ENCODE measurements around the gene AKR1B1. TPM values are rescaled to one million over a fixed set of nuclear protein-coding genes. Genes with fewer than 3 reads are reported as not detected.

AKR1B1 gene
- polyA plus RNA-seq, 1 of the 3 experiments (the other 2 are of a cell fraction) = 216 TPM

DNA sequence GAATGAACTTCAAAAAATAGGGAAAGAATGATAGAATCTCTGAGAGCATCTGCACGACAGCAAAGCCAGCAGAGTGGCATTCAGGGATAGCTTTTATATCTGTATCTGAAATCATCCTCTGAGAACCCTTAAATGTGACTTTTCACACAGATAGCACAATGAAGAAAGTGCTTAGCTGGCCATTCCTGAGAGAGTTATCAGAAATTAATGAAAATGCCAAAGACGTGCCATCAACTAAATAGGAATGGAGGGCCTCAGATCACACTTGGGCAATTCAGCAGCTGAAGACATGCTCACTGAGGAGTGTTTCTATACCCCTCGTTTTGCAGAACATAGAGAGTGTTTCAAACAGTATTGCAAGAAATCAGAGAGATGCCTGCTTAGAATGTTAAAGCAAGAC is 51.6 kb downstream of the AKR1B1 start:
- Histone ChIP-seq H2AFZ (ENCODE audit: low read depth) (no peak overlapping the region), H3K36me3 (replicated peaks in 1 of 2; ENCODE audit: control insufficient read depth in 1 of 2, insufficient read depth in 2 of 2, low read length in 1 of 2) (no peaks in the 10 kb centered on the region), H3F3A (replicated peaks; ENCODE audit: insufficient read depth) (no peaks in the 10 kb centered on the region), H3K4me1 (ENCODE audit: control insufficient read depth in 1 of 2, insufficient read depth in 2 of 2, low read depth in 1 of 2, low read length in 1 of 2) (no peaks in the 10 kb centered on the region), H3K4me2 (no peak overlapping the region), H3K27ac (ENCODE audit: low read depth in 2 of 2, low read length in 1 of 2) (no peak overlapping the region), H3K9me3 (no peaks in the 10 kb centered on the region), H3K9me2 (no peaks in the 10 kb centered on the region), H3K27me3 (ENCODE audit: insufficient read depth) (no peaks in the 10 kb centered on the region; the same call in 1 of the 2 replicates), H4K20me1 (ENCODE audit: insufficient read depth) (no peaks in the 10 kb centered on the region), H3K4me3 (ENCODE audit: low read depth in 2 of 2, low read length in 1 of 2) (no peak overlapping the region), H3K79me2 (ENCODE audit: insufficient read depth) (no peaks in the 10 kb centered on the region), H3K9ac (no peak overlapping the region)
- ChIA-PET POLR2A (no interaction called here), CTCF (interaction anchor here (0.6 to 0.7 kb wide), 3 partner anchors 201 to 397 kb away, joined by 3 read pairs; no protein-coding TSS in a partner anchor)
- DNase-seq = no peak
- WGBS (ENCODE audit: low lambda C conversion rate) = 51% methylated on average over 3 of the region's 3 CpGs
- TF ChIP-seq, protein P1, sequence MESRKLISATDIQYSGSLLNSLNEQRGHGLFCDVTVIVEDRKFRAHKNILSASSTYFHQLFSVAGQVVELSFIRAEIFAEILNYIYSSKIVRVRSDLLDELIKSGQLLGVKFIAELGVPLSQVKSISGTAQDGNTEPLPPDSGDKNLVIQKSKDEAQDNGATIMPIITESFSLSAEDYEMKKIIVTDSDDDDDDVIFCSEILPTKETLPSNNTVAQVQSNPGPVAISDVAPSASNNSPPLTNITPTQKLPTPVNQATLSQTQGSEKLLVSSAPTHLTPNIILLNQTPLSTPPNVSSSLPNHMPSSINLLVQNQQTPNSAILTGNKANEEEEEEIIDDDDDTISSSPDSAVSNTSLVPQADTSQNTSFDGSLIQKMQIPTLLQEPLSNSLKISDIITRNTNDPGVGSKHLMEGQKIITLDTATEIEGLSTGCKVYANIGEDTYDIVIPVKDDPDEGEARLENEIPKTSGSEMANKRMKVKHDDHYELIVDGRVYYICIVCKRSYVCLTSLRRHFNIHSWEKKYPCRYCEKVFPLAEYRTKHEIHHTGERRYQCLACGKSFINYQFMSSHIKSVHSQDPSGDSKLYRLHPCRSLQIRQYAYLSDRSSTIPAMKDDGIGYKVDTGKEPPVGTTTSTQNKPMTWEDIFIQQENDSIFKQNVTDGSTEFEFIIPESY (IDR thresholded peaks at IDR 0.05; ENCODE audit: borderline replicate concordance, low read depth) = no peak
- no peak for TF ChIP-seq TCF12 (IDR thresholded peaks at IDR 0.05)
- no peak for TF ChIP-seq FOSL2 (IDR thresholded peaks at IDR 0.05; ENCODE audit: borderline replicate concordance, low read depth)
- TF ChIP-seq, protein P2, sequence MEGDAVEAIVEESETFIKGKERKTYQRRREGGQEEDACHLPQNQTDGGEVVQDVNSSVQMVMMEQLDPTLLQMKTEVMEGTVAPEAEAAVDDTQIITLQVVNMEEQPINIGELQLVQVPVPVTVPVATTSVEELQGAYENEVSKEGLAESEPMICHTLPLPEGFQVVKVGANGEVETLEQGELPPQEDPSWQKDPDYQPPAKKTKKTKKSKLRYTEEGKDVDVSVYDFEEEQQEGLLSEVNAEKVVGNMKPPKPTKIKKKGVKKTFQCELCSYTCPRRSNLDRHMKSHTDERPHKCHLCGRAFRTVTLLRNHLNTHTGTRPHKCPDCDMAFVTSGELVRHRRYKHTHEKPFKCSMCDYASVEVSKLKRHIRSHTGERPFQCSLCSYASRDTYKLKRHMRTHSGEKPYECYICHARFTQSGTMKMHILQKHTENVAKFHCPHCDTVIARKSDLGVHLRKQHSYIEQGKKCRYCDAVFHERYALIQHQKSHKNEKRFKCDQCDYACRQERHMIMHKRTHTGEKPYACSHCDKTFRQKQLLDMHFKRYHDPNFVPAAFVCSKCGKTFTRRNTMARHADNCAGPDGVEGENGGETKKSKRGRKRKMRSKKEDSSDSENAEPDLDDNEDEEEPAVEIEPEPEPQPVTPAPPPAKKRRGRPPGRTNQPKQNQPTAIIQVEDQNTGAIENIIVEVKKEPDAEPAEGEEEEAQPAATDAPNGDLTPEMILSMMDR (IDR thresholded peaks at IDR 0.05) = no peak
- TF ChIP-seq, protein P3, sequence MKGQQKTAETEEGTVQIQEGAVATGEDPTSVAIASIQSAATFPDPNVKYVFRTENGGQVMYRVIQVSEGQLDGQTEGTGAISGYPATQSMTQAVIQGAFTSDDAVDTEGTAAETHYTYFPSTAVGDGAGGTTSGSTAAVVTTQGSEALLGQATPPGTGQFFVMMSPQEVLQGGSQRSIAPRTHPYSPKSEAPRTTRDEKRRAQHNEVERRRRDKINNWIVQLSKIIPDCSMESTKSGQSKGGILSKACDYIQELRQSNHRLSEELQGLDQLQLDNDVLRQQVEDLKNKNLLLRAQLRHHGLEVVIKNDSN (IDR thresholded peaks at IDR 0.05; ENCODE audit: borderline replicate concordance, low read depth) = no peak
- TF ChIP-seq NFIC (IDR thresholded peaks at IDR 0.05; ENCODE audit: borderline replicate concordance) = no peak
- TF ChIP-seq RFX5 (IDR thresholded peaks at IDR 0.05; ENCODE audit: low read length) = no peak
- TF ChIP-seq SMC3 (IDR thresholded peaks at IDR 0.05; ENCODE audit: low read depth, low read length) = no peak
- TF ChIP-seq TEAD4 (IDR thresholded peaks at IDR 0.05; ENCODE audit: borderline replicate concordance, insufficient read depth) = no peak
- no peak for TF ChIP-seq ELF1 (IDR thresholded peaks at IDR 0.05)
- no peak for TF ChIP-seq RAD21 (IDR thresholded peaks at IDR 0.05; ENCODE audit: low read length)
- TF ChIP-seq EZH2phosphoT487 (IDR thresholded peaks at IDR 0.05; ENCODE audit: borderline replicate concordance, low read depth) = no peak
- TF ChIP-seq MEF2A (IDR thresholded peaks at IDR 0.05; ENCODE audit: borderline replicate concordance, low read depth) = no peak
- TF ChIP-seq YY1 (IDR thresholded peaks at IDR 0.05; ENCODE audit: low read depth) = no peak

DNA sequence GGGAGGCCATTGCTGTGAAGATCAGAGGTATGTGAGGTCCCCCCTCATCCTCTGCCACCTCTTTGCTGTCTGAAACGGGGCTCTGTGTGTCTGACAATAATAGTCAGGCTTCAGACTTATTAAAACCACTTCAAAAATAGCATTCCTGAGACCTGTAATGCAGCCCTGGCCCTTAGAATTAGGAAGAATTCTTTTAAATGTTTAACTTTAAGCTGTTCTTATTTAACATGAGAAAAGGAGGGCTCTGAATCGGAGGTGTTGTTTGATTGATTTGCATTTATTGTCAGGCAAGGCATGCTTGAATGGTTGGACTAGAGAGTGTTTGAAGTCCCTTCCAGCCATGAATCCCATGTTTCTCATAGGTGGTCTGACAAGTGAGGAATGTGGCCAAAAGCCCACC is 52.5 kb downstream of the AKR1B1 start:
- H3K4me1 ChIP-seq (ENCODE audit: control insufficient read depth in 1 of 2, insufficient read depth in 2 of 2, low read depth in 1 of 2, low read length in 1 of 2) = no peaks in the 10 kb centered on the region
- no peak overlapping the region for H2AFZ ChIP-seq (ENCODE audit: low read depth)
- 22% methylated on average over 2 of the region's 2 CpGs for WGBS (ENCODE audit: low lambda C conversion rate)
- H3K27me3 ChIP-seq (ENCODE audit: insufficient read depth) = no peaks in the 10 kb centered on the region; the same call in 1 of the 2 replicates
- H3K9me2 ChIP-seq = no peaks in the 10 kb centered on the region
- no peaks in the 10 kb centered on the region for H3K79me2 ChIP-seq (ENCODE audit: insufficient read depth)
- POLR2A ChIA-PET = no interaction called here
- no peak overlapping the region for H3K4me3 ChIP-seq (ENCODE audit: low read depth in 2 of 2, low read length in 1 of 2)
- no peaks in the 10 kb centered on the region for H3K36me3 ChIP-seq (replicated peaks in 1 of 2; ENCODE audit: control insufficient read depth in 1 of 2, insufficient read depth in 2 of 2, low read length in 1 of 2)
- H3K9me3 ChIP-seq = no peaks in the 10 kb centered on the region
- CTCF ChIA-PET = interaction anchor here (1.0 kb wide), 1 partner anchor 26 kb away, joined by 3 read pairs; no protein-coding TSS in a partner anchor
- H3K9ac ChIP-seq = no peak overlapping the region
- H3K27ac ChIP-seq (ENCODE audit: low read depth in 2 of 2, low read length in 1 of 2) = no peak overlapping the region
- H3K4me2 ChIP-seq = no peak overlapping the region
- no peak for DNase-seq
- no peaks in the 10 kb centered on the region for H4K20me1 ChIP-seq (ENCODE audit: insufficient read depth)
- no peaks in the 10 kb centered on the region for H3F3A ChIP-seq (replicated peaks; ENCODE audit: insufficient read depth)
- TF ChIP-seq TCF12 (IDR thresholded peaks at IDR 0.05) (no peak), NFIC (IDR thresholded peaks at IDR 0.05; ENCODE audit: borderline replicate concordance) (no peak), MXI1 (IDR thresholded peaks at IDR 0.05; ENCODE audit: low read depth, low read length) (no peak), MEF2A (IDR thresholded peaks at IDR 0.05; ENCODE audit: borderline replicate concordance, low read depth) (no peak), SMC3 (IDR thresholded peaks at IDR 0.05; ENCODE audit: low read depth, low read length) (no peak), FOXM1 (IDR thresholded peaks at IDR 0.05; ENCODE audit: low read depth) (no peak), EZH2phosphoT487 (IDR thresholded peaks at IDR 0.05; ENCODE audit: borderline replicate concordance, low read depth) (no peak), FOXJ3 (CRISPR knock-in tag; IDR thresholded peaks at IDR 0.05) (no peak), EP300 (IDR thresholded peaks at IDR 0.05; ENCODE audit: borderline replicate concordance in 1 of 2, low read depth in 1 of 2, low read length in 1 of 2) (no peak), RAD21 (IDR thresholded peaks at IDR 0.05; ENCODE audit: low read length) (no peak), RCOR1 (IDR thresholded peaks at IDR 0.05; ENCODE audit: low read length) (no peak)
- TF ChIP-seq, protein P4, sequence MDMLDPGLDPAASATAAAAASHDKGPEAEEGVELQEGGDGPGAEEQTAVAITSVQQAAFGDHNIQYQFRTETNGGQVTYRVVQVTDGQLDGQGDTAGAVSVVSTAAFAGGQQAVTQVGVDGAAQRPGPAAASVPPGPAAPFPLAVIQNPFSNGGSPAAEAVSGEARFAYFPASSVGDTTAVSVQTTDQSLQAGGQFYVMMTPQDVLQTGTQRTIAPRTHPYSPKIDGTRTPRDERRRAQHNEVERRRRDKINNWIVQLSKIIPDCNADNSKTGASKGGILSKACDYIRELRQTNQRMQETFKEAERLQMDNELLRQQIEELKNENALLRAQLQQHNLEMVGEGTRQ (IDR thresholded peaks at IDR 0.05; ENCODE audit: borderline replicate concordance, low read depth, low read length) = no peak
- TF ChIP-seq, protein P5, sequence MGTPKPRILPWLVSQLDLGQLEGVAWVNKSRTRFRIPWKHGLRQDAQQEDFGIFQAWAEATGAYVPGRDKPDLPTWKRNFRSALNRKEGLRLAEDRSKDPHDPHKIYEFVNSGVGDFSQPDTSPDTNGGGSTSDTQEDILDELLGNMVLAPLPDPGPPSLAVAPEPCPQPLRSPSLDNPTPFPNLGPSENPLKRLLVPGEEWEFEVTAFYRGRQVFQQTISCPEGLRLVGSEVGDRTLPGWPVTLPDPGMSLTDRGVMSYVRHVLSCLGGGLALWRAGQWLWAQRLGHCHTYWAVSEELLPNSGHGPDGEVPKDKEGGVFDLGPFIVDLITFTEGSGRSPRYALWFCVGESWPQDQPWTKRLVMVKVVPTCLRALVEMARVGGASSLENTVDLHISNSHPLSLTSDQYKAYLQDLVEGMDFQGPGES (IDR thresholded peaks at IDR 0.05; ENCODE audit: low read depth, low read length) = no peak

Measured in SK-N-SH (cell line).